Lung (tissue), 12 donors: ENCODE results near the gene MAP6. TPM values are rescaled to one million over a fixed set of nuclear protein-coding genes. Genes with fewer than 3 reads are reported as not detected.

Experiments
- ATAC-seq: fragments of 200-7000 bp; cut with Tn5 transposase; one replicate; pipeline ENCODE4 v1.9.1; 2020; ENCODE audit warnings: moderate number of reproducible peaks; ENCODE audit not compliant: insufficient read depth, low FRiP score
- DNase-seq, 3 donors: peaks; one replicate each; pipeline ENCODE4 v3.0.0-alpha.2; 2013 to 2017
- H3K27ac ChIP-seq, 2 donors: one replicate each; pipeline ENCODE4 v1.5.1; 2013; ENCODE audit warnings: mild to moderate bottlenecking in 2 of 2, moderate library complexity in 2 of 2, control low read depth in 1 of 2, inconsistent platforms in 1 of 2, low read depth in 1 of 2, low read length in 1 of 2
- H3K27me3 ChIP-seq, 3 donors: one replicate each; pipeline ENCODE4 v1.5.1; 2013; ENCODE audit warnings: low read length in 2 of 3; ENCODE audit not compliant: control insufficient read depth in 3 of 3, insufficient read depth in 3 of 3
- H3K36me3 ChIP-seq, 4 donors: one replicate each; pipeline ENCODE4 v1.5.1; 2013; ENCODE audit warnings: low read length in 4 of 4, mild to moderate bottlenecking in 1 of 4, moderate library complexity in 1 of 4; ENCODE audit not compliant: control insufficient read depth in 4 of 4, insufficient read depth in 4 of 4
- H3K4me1 ChIP-seq, 5 donors: one replicate each; pipeline ENCODE4 v1.5.1; 2013; ENCODE audit warnings: low read length in 5 of 5, mild to moderate bottlenecking in 2 of 5, moderate library complexity in 1 of 5; ENCODE audit not compliant: control insufficient read depth in 5 of 5, insufficient read depth in 5 of 5
- H3K4me3 ChIP-seq: one replicate; pipeline ENCODE4 v1.5.1; 2013; ENCODE audit warnings: mild to moderate bottlenecking, control low read depth, moderate library complexity
- H3K9ac ChIP-seq, 2 donors: one replicate each; pipeline ENCODE4 v1.5.1; 2013; ENCODE audit warnings: low read length in 2 of 2, control low read depth in 1 of 2; ENCODE audit not compliant: insufficient read depth in 1 of 2
- H3K9me3 ChIP-seq, 4 donors: one replicate each; pipeline ENCODE4 v1.5.1; 2013; ENCODE audit warnings: low read length in 3 of 4, mild to moderate bottlenecking in 1 of 4, moderate library complexity in 1 of 4; ENCODE audit not compliant: control insufficient read depth in 4 of 4, insufficient read depth in 3 of 4
- WGBS, 2 donors: extraction: QIAGEN DNeasy Blood & Tissue Kit; methylation state at CpG; one replicate each; pipeline ENCODE4 v1.1.7; 2013; 5-methylcytosine and 5-hydroxymethylcytosine counted together
- polyA plus RNA-seq, 2 donors: library from polyadenylated mRNA; stranded (reverse); fragments of 200-250 nt; gene quantifications; one replicate each; pipeline ENCODE4 v1.2.1, GENCODE V29; 2013
- total RNA-seq, 2 donors: library from RNA; depleted of rRNA in 1 of 2; stranded (reverse); fragments of >200 nt in 1 of 2; gene quantifications; one replicate each; pipeline ENCODE4 v1.2.1, GENCODE V29; 2014 to 2021
- TF ChIP-seq, protein P1 (sequence below): IDR thresholded peaks from 2 replicates; pipeline ENCODE4 v1.5.1; 2012; ENCODE audit warnings: mild to moderate bottlenecking; ENCODE audit errors: control extremely low read depth, extremely low read depth
- donor health status: control.
- donor health status: control.
- donor health status: Bipolar disorder and iron deficiency.
- donor health status: healthy.
- donor health status: DM: yes; HTN: yes; CAD: no.

The MAP6 gene
- total and polyA plus RNA-seq, 4 donors, result 5.8 to 17.8 (median 7.2) TPM

DNA sequence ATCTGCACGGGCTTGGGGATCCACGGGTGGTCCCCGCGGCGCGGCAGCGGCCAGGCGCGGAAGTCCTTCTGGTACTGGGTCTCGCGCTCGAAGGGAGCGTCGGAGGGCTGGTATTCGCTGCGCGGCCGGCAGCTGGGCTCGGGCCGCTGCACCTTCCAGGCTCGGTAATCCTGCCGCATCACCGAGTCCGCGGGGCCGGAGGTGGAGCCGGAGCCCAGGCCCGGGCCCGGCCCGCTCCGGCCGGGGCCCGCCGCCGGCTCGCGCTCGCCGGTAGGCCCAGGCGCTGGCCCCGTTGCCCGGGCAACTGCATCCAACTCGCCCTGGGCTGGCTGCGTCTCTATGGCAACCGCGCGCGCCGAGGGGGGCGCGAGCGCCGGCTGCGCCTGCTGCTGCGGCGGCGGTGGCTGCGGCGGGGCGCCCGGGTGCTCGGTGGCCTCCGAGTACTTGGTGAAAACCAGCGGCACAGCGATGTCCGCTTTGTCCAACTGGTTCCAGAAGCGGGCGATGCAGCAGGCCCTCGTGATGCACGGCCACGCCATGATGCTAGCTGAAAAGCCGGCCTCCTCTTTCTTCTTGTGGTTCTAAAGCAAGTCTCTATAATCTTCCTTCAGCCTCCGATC lies 897 bp downstream of the MAP6 start:
- peak overlapping the region in 1 of 2 donors; percentile 41 for H3K27ac ChIP-seq
- peak; percentile 57 to 69 (median 67) for DNase-seq
- no peaks in the 10 kb centered on the region for H3K36me3 ChIP-seq
- H3K27me3 ChIP-seq, result peaks cover 0 to 52% (median 33%) of the 10 kb centered on the region in 3 donors
- 0 to 1% methylated on average over 56 to 73 of the region's 73 CpGs for WGBS, 2 donors
- H3K9me3 ChIP-seq, result no peaks in the 10 kb centered on the region
- H3K9ac ChIP-seq, result no peak overlapping the region
- peak overlapping the region; percentile 26 for H3K4me3 ChIP-seq
- H3K4me1 ChIP-seq, result peaks cover 0 to 16% (median 3%) of the 10 kb centered on the region in 5 donors
- peak; percentile 53 for ATAC-seq
- TF ChIP-seq, protein P1, sequence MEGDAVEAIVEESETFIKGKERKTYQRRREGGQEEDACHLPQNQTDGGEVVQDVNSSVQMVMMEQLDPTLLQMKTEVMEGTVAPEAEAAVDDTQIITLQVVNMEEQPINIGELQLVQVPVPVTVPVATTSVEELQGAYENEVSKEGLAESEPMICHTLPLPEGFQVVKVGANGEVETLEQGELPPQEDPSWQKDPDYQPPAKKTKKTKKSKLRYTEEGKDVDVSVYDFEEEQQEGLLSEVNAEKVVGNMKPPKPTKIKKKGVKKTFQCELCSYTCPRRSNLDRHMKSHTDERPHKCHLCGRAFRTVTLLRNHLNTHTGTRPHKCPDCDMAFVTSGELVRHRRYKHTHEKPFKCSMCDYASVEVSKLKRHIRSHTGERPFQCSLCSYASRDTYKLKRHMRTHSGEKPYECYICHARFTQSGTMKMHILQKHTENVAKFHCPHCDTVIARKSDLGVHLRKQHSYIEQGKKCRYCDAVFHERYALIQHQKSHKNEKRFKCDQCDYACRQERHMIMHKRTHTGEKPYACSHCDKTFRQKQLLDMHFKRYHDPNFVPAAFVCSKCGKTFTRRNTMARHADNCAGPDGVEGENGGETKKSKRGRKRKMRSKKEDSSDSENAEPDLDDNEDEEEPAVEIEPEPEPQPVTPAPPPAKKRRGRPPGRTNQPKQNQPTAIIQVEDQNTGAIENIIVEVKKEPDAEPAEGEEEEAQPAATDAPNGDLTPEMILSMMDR, result no peak

DNA sequence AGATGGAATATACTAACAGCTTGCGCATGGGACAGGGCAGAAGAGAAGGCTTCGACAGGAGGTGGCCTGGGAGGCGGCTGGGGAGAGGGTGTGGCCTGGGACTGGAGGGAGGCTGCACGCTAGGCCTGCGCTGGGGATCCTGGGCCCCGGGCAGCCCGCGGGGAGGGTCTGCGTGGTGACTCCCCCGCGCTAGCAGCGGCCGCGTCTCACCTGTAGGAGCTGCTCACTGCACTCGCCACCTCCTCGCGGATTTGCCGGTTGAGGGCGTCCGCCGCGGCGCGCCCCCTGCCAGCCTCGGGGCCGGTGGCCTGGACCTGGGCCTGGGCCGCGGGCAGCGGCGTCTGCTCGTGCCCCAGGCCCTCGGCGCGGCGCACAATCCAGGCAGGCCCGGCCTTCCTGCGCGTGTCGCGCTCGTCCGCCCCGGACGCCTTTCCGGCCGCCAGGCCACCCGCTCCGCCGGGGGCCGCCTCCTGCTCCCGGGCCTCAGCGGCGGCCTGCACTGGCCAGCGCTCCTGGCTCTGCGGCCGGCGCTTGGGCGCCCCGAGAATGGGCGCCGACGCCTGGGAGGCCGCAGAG lies 1.5 kb downstream of the MAP6 start:
- H3K9me3 ChIP-seq, result no peaks in the 10 kb centered on the region
- TF ChIP-seq, protein P1, result no peak
- H3K27ac ChIP-seq, result peak overlapping the region in 1 of 2 donors; percentile 41
- DNase-seq (peak; percentile 19 to 49 (median 27)), ATAC-seq (peak; percentile 38)
- H3K4me1 ChIP-seq, result peaks cover 0 to 16% (median 3%) of the 10 kb centered on the region in 5 donors
- no peaks in the 10 kb centered on the region for H3K36me3 ChIP-seq
- H3K4me3 ChIP-seq, result peak overlapping the region; percentile 26
- H3K27me3 ChIP-seq, result peaks cover 0 to 52% (median 33%) of the 10 kb centered on the region in 3 donors
- H3K9ac ChIP-seq, result no peak overlapping the region
- WGBS, 2 donors, result 0 to 2% methylated on average over 42 to 63 of the region's 63 CpGs

DNA sequence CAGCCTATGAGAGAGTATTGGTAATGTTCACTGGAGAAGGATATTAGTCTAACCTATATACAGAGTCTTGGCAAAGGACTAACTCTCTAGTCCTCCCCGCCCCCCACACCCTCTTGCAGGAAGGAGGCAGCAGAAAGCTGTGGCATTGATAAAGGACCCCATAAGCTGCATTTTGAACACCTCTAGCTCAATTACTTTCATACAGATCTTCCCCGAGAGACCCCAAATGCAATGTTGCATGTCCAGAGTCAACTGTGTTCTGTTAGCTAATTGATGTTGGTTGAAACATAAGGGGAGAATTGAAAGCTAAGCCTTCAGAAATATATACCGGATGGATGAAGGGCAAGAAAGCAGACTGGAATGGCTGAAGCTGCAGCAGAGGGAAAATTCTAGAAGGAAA lies 2.8 kb downstream of the MAP6 start:
- TF ChIP-seq, protein P1, result no peak
- 94% methylated on average over 3 of the region's 3 CpGs for WGBS, 2 donors

More for the DNA sequence above, 2.8 kb downstream of the MAP6 start:
- Histone ChIP-seq H3K27ac (no peak overlapping the region), H3K9me3 (no peaks in the 10 kb centered on the region), H3K9ac (no peak overlapping the region), H3K4me3 (no peak overlapping the region), H3K27me3 (peaks cover 0 to 49% (median 23%) of the 10 kb centered on the region in 3 donors), H3K36me3 (no peaks in the 10 kb centered on the region), H3K4me1 (peaks cover 0 to 16% (median 3%) of the 10 kb centered on the region in 5 donors)
- no peak for ATAC-seq
- no peak for DNase-seq
